Measurements from ENCODE around the gene MAN2A1. TPM values are rescaled to one million over a fixed set of nuclear protein-coding genes. Genes with fewer than 3 reads are reported as not detected.

The MAN2A1 gene
- polyA plus RNA-seq, 2 of the 4 experiments (the other 2 are of a cell fraction) = 15.8 to 51.5 TPM

DNA sequence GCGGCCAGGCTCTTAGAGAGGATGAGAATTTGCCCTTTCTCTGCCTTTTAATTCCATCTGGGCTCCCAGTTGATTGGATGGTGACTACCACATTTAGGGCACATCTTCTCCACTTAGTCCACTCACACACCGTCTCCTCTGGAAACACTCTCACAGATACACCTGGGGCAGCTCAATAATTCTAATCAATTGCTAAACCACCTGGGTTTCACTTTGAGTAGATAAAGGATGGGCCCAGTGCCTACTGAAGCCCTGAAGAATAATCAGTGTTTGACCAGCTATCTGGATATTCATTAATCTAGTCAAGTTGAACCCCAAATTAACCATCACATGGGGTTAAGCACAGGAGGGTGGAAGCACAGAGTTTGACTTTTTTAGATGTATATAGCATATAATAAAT lies 19.1 kb downstream of the MAN2A1 start:
- H3K4me3 ChIP-seq = no peak overlapping the region
- TF ChIP-seq BHLHE40 (IDR thresholded peaks at IDR 0.05; ENCODE audit: low read depth, low read length) = no peak
- TF ChIP-seq POLR2A (IDR thresholded peaks at IDR 0.05; ENCODE audit: low read length) = no peak
- TF ChIP-seq, protein P1, sequence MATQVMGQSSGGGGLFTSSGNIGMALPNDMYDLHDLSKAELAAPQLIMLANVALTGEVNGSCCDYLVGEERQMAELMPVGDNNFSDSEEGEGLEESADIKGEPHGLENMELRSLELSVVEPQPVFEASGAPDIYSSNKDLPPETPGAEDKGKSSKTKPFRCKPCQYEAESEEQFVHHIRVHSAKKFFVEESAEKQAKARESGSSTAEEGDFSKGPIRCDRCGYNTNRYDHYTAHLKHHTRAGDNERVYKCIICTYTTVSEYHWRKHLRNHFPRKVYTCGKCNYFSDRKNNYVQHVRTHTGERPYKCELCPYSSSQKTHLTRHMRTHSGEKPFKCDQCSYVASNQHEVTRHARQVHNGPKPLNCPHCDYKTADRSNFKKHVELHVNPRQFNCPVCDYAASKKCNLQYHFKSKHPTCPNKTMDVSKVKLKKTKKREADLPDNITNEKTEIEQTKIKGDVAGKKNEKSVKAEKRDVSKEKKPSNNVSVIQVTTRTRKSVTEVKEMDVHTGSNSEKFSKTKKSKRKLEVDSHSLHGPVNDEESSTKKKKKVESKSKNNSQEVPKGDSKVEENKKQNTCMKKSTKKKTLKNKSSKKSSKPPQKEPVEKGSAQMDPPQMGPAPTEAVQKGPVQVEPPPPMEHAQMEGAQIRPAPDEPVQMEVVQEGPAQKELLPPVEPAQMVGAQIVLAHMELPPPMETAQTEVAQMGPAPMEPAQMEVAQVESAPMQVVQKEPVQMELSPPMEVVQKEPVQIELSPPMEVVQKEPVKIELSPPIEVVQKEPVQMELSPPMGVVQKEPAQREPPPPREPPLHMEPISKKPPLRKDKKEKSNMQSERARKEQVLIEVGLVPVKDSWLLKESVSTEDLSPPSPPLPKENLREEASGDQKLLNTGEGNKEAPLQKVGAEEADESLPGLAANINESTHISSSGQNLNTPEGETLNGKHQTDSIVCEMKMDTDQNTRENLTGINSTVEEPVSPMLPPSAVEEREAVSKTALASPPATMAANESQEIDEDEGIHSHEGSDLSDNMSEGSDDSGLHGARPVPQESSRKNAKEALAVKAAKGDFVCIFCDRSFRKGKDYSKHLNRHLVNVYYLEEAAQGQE (IDR thresholded peaks at IDR 0.05) = no peak
- TF ChIP-seq RAD21 (conservative IDR thresholded peaks at IDR 0.05 in 1 of 2, IDR thresholded peaks at IDR 0.05 in 1 of 2) = no peak
- TF ChIP-seq ZSCAN20 (CRISPR knock-in tag; IDR thresholded peaks at IDR 0.05) = no peak
- no peak for TF ChIP-seq RCOR1 (IDR thresholded peaks at IDR 0.05; ENCODE audit: low read depth, low read length)
- TF ChIP-seq JUNB (IDR thresholded peaks at IDR 0.05) = no peak
- no peak for TF ChIP-seq MAZ (IDR thresholded peaks at IDR 0.05; ENCODE audit: borderline replicate concordance, low read depth, low read length)
- no peak for TF ChIP-seq TFCP2L1 (CRISPR knock-in tag; IDR thresholded peaks at IDR 0.05)
- no peak for TF ChIP-seq SMC3 (IDR thresholded peaks at IDR 0.05)
- ATAC-seq (no peak), DNase-seq (ENCODE audit: low read depth in 1 of 2, low spot score in 1 of 2) (no peak), FAIRE-seq (no peak)
- ChIA-PET CTCF (no interaction called here), POLR2A (no interaction called here)
- H3K4me1 ChIP-seq = no peaks in the 10 kb centered on the region
- WGBS (ENCODE audit: missing lambda C conversion rate) = 91% methylated on average over 2 of the region's 2 CpGs
- H3K4me2 ChIP-seq = no peak overlapping the region
- H3K27ac ChIP-seq = no peak overlapping the region
- H3K9me3 ChIP-seq = no peaks in the 10 kb centered on the region

DNA sequence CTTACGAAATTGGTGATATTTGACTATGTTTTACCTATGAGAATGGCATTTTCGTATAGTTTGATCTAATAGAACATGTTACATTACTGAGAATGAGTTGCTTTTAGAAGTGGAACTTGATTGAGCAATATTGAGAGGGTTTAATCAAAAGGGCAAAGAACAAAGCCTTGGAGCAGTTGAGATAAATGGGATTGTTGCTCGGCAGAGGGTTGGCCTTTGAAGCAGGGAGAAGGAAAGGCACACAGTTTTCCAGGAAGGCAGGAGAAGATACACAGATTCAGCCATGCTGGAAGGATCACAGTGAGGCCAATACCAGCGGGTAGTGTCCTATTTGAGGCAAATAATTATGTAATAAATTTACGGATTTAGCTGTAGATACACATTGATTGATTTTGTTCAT lies 19.5 kb downstream of the MAN2A1 start:
- CTCF ChIA-PET = no interaction called here
- no peak for FAIRE-seq

DNA sequence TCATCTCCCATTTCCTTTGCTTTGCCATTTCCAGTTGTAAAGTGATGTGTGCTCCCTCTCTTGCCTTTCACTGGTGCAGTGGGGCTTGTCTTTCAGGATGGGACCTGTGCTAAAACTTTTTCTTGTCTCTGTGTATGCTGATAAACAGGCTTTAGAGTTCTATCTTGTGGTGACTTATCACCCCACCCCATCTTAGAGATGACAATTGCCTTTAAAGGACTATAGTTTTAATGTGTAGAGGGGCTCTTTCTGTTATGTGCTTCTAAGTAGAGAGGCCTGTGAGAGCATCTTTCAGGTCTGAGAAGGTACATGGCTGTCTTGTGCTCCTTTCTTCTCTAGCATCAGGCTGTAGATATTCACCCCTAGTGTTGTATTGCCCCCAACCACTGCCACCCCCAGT lies 21.9 kb downstream of the MAN2A1 start:
- FAIRE-seq = no peak
- ChIA-PET POLR2A (no interaction called here), CTCF (interaction anchor here (1.9 kb wide), 2 partner anchors 19 to 23 kb away, joined by 4 to 5 read pairs; no protein-coding TSS in a partner anchor)
- no peak for ATAC-seq
- Histone ChIP-seq H3K9me3 (no peaks in the 10 kb centered on the region), H3K27ac (no peak overlapping the region), H3K4me2 (no peak overlapping the region), H3K4me3 (no peak overlapping the region), H3K4me1 (no peaks in the 10 kb centered on the region)
- TF ChIP-seq, protein P2, sequence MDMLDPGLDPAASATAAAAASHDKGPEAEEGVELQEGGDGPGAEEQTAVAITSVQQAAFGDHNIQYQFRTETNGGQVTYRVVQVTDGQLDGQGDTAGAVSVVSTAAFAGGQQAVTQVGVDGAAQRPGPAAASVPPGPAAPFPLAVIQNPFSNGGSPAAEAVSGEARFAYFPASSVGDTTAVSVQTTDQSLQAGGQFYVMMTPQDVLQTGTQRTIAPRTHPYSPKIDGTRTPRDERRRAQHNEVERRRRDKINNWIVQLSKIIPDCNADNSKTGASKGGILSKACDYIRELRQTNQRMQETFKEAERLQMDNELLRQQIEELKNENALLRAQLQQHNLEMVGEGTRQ (IDR thresholded peaks at IDR 0.05) = no peak
- TF ChIP-seq RAD21 (conservative IDR thresholded peaks at IDR 0.05 in 1 of 2, IDR thresholded peaks at IDR 0.05 in 1 of 2) (no peak), HOXA7 (CRISPR knock-in tag; IDR thresholded peaks at IDR 0.05) (no peak), NPAS2 (CRISPR knock-in tag; IDR thresholded peaks at IDR 0.05; ENCODE audit: borderline replicate concordance) (no peak), HOXB13 (CRISPR knock-in tag; IDR thresholded peaks at IDR 0.05; ENCODE audit: low read depth) (no peak), RARB (CRISPR knock-in tag; IDR thresholded peaks at IDR 0.05) (no peak), BHLHE40 (IDR thresholded peaks at IDR 0.05; ENCODE audit: low read depth, low read length) (no peak), PHF8 (IDR thresholded peaks at IDR 0.05; ENCODE audit: borderline replicate concordance, low read depth) (no peak), GATA3 (IDR thresholded peaks at IDR 0.05; ENCODE audit: borderline replicate concordance) (no peak), POLR2AphosphoS2 (conservative IDR thresholded peaks at IDR 0.05; ENCODE audit: low read length) (no peak), EP300 (IDR thresholded peaks at IDR 0.05) (no peak), JUNB (IDR thresholded peaks at IDR 0.05) (no peak), ZFP36 (IDR thresholded peaks at IDR 0.05; ENCODE audit: borderline replicate concordance, partially characterized antibody) (no peak), HDAC2 (IDR thresholded peaks at IDR 0.05) (no peak), ZSCAN20 (CRISPR knock-in tag; IDR thresholded peaks at IDR 0.05) (no peak), FOSL2 (IDR thresholded peaks at IDR 0.05) (no peak), FOSL2 (CRISPR knock-in tag; IDR thresholded peaks at IDR 0.05) (no peak)
- TF ChIP-seq, protein P3, sequence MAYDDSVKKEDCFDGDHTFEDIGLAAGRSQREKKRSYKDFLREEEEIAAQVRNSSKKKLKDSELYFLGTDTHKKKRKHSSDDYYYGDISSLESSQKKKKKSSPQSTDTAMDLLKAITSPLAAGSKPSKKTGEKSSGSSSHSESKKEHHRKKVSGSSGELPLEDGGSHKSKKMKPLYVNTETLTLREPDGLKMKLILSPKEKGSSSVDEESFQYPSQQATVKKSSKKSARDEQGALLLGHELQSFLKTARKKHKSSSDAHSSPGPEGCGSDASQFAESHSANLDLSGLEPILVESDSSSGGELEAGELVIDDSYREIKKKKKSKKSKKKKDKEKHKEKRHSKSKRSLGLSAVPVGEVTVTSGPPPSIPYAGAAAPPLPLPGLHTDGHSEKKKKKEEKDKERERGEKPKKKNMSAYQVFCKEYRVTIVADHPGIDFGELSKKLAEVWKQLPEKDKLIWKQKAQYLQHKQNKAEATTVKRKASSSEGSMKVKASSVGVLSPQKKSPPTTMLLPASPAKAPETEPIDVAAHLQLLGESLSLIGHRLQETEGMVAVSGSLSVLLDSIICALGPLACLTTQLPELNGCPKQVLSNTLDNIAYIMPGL (CRISPR knock-in tag; IDR thresholded peaks at IDR 0.05; ENCODE audit: borderline replicate concordance) = no peak
- TF ChIP-seq, protein P4, sequence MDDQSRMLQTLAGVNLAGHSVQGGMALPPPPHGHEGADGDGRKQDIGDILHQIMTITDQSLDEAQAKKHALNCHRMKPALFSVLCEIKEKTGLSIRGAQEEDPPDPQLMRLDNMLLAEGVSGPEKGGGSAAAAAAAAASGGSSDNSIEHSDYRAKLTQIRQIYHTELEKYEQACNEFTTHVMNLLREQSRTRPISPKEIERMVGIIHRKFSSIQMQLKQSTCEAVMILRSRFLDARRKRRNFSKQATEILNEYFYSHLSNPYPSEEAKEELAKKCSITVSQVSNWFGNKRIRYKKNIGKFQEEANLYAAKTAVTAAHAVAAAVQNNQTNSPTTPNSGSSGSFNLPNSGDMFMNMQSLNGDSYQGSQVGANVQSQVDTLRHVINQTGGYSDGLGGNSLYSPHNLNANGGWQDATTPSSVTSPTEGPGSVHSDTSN (IDR thresholded peaks at IDR 0.05) = no peak
- TF ChIP-seq, protein P5, sequence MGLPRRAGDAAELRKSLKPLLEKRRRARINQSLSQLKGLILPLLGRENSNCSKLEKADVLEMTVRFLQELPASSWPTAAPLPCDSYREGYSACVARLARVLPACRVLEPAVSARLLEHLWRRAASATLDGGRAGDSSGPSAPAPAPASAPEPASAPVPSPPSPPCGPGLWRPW (IDR thresholded peaks at IDR 0.05) = no peak
- no peak for DNase-seq (ENCODE audit: low read depth in 1 of 2, low spot score in 1 of 2)

More for the DNA sequence above, 19.5 kb downstream of the MAN2A1 start:
- POLR2A ChIA-PET = no interaction called here
- TF ChIP-seq ESRRA (IDR thresholded peaks at IDR 0.05; ENCODE audit: borderline replicate concordance, low read length) (no peak), CHD4 (IDR thresholded peaks at IDR 0.05; ENCODE audit: borderline replicate concordance) (no peak)
- H3K4me2 ChIP-seq = no peak overlapping the region
- WGBS (ENCODE audit: missing lambda C conversion rate) = 93% methylated on average over 5 of the region's 5 CpGs
- DNase-seq (ENCODE audit: low read depth in 1 of 2, low spot score in 1 of 2) (no peak), ATAC-seq (no peak)
- no peak overlapping the region for H3K27ac ChIP-seq
- H3K9me3 ChIP-seq = no peaks in the 10 kb centered on the region
- no peaks in the 10 kb centered on the region for H3K4me1 ChIP-seq
- H3K4me3 ChIP-seq = no peak overlapping the region
